ENCODE results near the gene SPRING1. TPM values are rescaled to one million over a fixed set of nuclear protein-coding genes. Genes with fewer than 3 reads are reported as not detected.
"Not testable (repeated sequence)": the region's sequence is repeated elsewhere in the genome, so short reads cannot be mapped to it uniquely, and the experiment has no call there.

The SPRING1 gene
- total and polyA plus RNA-seq, 9 donors = 5.0 to 19.7 (median 11.6) TPM

- no peaks in the 10 kb centered on the region for H3K4me1 ChIP-seq (ENCODE audit: insufficient read depth)
- no peaks in the 10 kb centered on the region for H3K27me3 ChIP-seq
- 85 to 91% (median 86%) methylated on average over 12 to 26 of the region's 26 CpGs for WGBS, 3 donors
- no peaks in the 10 kb centered on the region for H3K36me3 ChIP-seq
- H3K9me3 ChIP-seq = no peaks in the 10 kb centered on the region
- intact Hi-C loops (cut with DNase I) = no loop called here
- no peak overlapping the region for H3K27ac ChIP-seq
- TF ChIP-seq POLR2A (IDR thresholded peaks at IDR 0.05) (no peak), CTCF (IDR thresholded peaks at IDR 0.05) (no peak), EP300 (IDR thresholded peaks at IDR 0.05) (no peak)
- DNase-seq = no peak
- no peak overlapping the region for H3K4me3 ChIP-seq
Observed at GRCh38 chr12:116749884-116750283, 12.0 kb upstream of the SPRING1 start.

GRCh38 chr12:116745554-116745953, 7.7 kb upstream of the SPRING1 start:
- WGBS, 3 donors = 81 to 91% (median 89%) methylated on average over 4 of the region's 4 CpGs
- no peak overlapping the region for H3K4me3 ChIP-seq
- TF ChIP-seq POLR2A (IDR thresholded peaks at IDR 0.05) (no peak), CTCF (IDR thresholded peaks at IDR 0.05) (no peak), EP300 (IDR thresholded peaks at IDR 0.05) (no peak)
- no peak overlapping the region for H3K27ac ChIP-seq
- no peaks in the 10 kb centered on the region for H3K9me3 ChIP-seq
- H3K27me3 ChIP-seq = no peaks in the 10 kb centered on the region
- DNase-seq = no peak
- intact Hi-C loops (cut with DNase I) = no loop called here
- no peaks in the 10 kb centered on the region for H3K4me1 ChIP-seq (ENCODE audit: insufficient read depth)
- no peaks in the 10 kb centered on the region for H3K36me3 ChIP-seq

- H3K27me3 ChIP-seq = no peaks in the 10 kb centered on the region
- no peaks in the 10 kb centered on the region for H3K9me3 ChIP-seq
- 22 to 24% (median 24%) methylated on average over 3 of the region's 3 CpGs for WGBS, 3 donors
Observed at GRCh38 chr12:116744766-116745165, 6.9 kb upstream of the SPRING1 start.

GRCh38 chr12:116742787-116743186, 4.9 kb upstream of the SPRING1 start:
- H3K27ac ChIP-seq; H3K36me3 ChIP-seq; H3K4me3 ChIP-seq; H3K27me3 ChIP-seq; DNase-seq; H3K9me3 ChIP-seq; H3K4me1 ChIP-seq (ENCODE audit: insufficient read depth); intact Hi-C loops (cut with DNase I): not testable (repeated sequence)
- WGBS, 3 donors = 58 to 75% (median 65%) methylated on average over 2 of the region's 2 CpGs

More at GRCh38 chr12:116744766-116745165, 6.9 kb upstream of the SPRING1 start:
- TF ChIP-seq POLR2A (IDR thresholded peaks at IDR 0.05) = no peak
- TF ChIP-seq CTCF (IDR thresholded peaks at IDR 0.05) = no peak
- TF ChIP-seq EP300 (IDR thresholded peaks at IDR 0.05) = no peak
- H3K4me3 ChIP-seq = no peak overlapping the region
- H3K36me3 ChIP-seq = no peaks in the 10 kb centered on the region
- H3K4me1 ChIP-seq (ENCODE audit: insufficient read depth) = no peaks in the 10 kb centered on the region
- no peak for DNase-seq
- H3K27ac ChIP-seq = no peak overlapping the region
- intact Hi-C loops (cut with DNase I) = no loop called here

- Histone ChIP-seq H3K36me3 (no peaks in the 10 kb centered on the region), H3K27me3 (no peaks in the 10 kb centered on the region), H3K4me3 (no peak overlapping the region), H3K9me3 (no peaks in the 10 kb centered on the region), H3K27ac (no peak overlapping the region), H3K4me1 (ENCODE audit: insufficient read depth) (peaks cover 3% of the 10 kb centered on the region)
- DNase-seq = no peak
- intact Hi-C loops (cut with DNase I) = no loop called here
- 80 to 83% (median 82%) methylated on average over 7 of the region's 7 CpGs for WGBS, 3 donors
- no peak for TF ChIP-seq POLR2A (IDR thresholded peaks at IDR 0.05)
- no peak for TF ChIP-seq EP300 (IDR thresholded peaks at IDR 0.05)
- no peak for TF ChIP-seq CTCF (IDR thresholded peaks at IDR 0.05)
Observed at GRCh38 chr12:116739381-116739887, 1.6 kb upstream of the SPRING1 start.
